HG03025 (cell line): ENCODE results near the gene MEGF8.

ENCODE experiments used
- ATAC-seq: cut with Tn5 transposase; IDR thresholded peaks from one replicate; pipeline ENCODE4 v1.9.1; 2021; ENCODE audit warnings: mild to moderate bottlenecking, moderate library complexity; ENCODE audit not compliant: unreplicated experiment, low FRiP score

The MEGF8 gene

GRCh38 chr19:42351079-42351735, 25.8 kb downstream of the MEGF8 start:
- no peak for ATAC-seq

- ATAC-seq, result no peak
These were observed 27.1 kb downstream of the MEGF8 start for GRCh38 chr19:42352301-42353259.

GRCh38 chr19:42353341-42354015, 28.0 kb downstream of the MEGF8 start:
- no peak for ATAC-seq

GRCh38 chr19:42355896-42356295, 30.5 kb downstream of the MEGF8 start:
- ATAC-seq, result no peak

GRCh38 chr19:42356686-42357085, 31.3 kb downstream of the MEGF8 start:
- no peak for ATAC-seq

GRCh38 chr19:42357290-42357689, 31.9 kb downstream of the MEGF8 start:
- ATAC-seq, result no peak

GRCh38 chr19:42360787-42361544, 35.5 kb downstream of the MEGF8 start:
- no peak for ATAC-seq

GRCh38 chr19:42361545-42361910, 36.1 kb downstream of the MEGF8 start:
- no peak for ATAC-seq

- ATAC-seq, result no peak
These were observed 36.9 kb downstream of the MEGF8 start for GRCh38 chr19:42362342-42362741.

- ATAC-seq, result no peak
These were observed 37.5 kb downstream of the MEGF8 start for GRCh38 chr19:42362891-42363440.

- ATAC-seq, result no peak
These were observed 38.3 kb downstream of the MEGF8 start for GRCh38 chr19:42363614-42364346.

- ATAC-seq, result no peak
These were observed 41.2 kb downstream of the MEGF8 start for GRCh38 chr19:42366673-42367072.

- ATAC-seq, result no peak
These were observed 42.5 kb downstream of the MEGF8 start for GRCh38 chr19:42367929-42368328.

- no peak for ATAC-seq
These were observed 42.9 kb downstream of the MEGF8 start for GRCh38 chr19:42368360-42368759.

- ATAC-seq, result no peak
These were observed 43.3 kb downstream of the MEGF8 start for GRCh38 chr19:42368765-42369164.

GRCh38 chr19:42369433-42370067, 44.1 kb downstream of the MEGF8 start:
- ATAC-seq, result no peak

GRCh38 chr19:42370068-42370520, 44.7 kb downstream of the MEGF8 start:
- ATAC-seq, result no peak

- no peak for ATAC-seq
These were observed 45.3 kb downstream of the MEGF8 start for GRCh38 chr19:42370626-42371175.
